Germinal center (tissue), 1 donor: ENCODE measurements around the gene MIEF1.
"Not testable (repeated sequence)": the region's sequence is repeated elsewhere in the genome, so short reads cannot be mapped to it uniquely, and the experiment has no call there.

ENCODE experiments used
- DNase-seq: peaks from one replicate; pipeline ENCODE4 v3.0.0; 2012; ENCODE audit warnings: mixed read lengths, low spot score

The MIEF1 gene

GRCh38 chr22:39489094-39490068 lies 12.7 kb upstream of the MIEF1 start:
- DNase-seq = no peak

- peak; percentile 93 for DNase-seq
Measured at GRCh38 chr22:39490135-39490798, 11.8 kb upstream of the MIEF1 start.

GRCh38 chr22:39490966-39491680 lies 11.0 kb upstream of the MIEF1 start:
- DNase-seq = no peak

GRCh38 chr22:39491696-39492095 lies 10.4 kb upstream of the MIEF1 start:
- no peak for DNase-seq

GRCh38 chr22:39492186-39492585 lies 9.9 kb upstream of the MIEF1 start:
- DNase-seq = no peak

GRCh38 chr22:39493759-39494158 lies 8.3 kb upstream of the MIEF1 start:
- DNase-seq = no peak

GRCh38 chr22:39494471-39495120 lies 7.5 kb upstream of the MIEF1 start:
- no peak for DNase-seq

GRCh38 chr22:39496131-39496838 lies 5.8 kb upstream of the MIEF1 start:
- DNase-seq = peak; percentile 51

- DNase-seq = no peak
Measured at GRCh38 chr22:39497429-39497828, 4.7 kb upstream of the MIEF1 start.

- DNase-seq = no peak
Measured at GRCh38 chr22:39498368-39498767, 3.7 kb upstream of the MIEF1 start.

GRCh38 chr22:39498802-39499201 lies 3.3 kb upstream of the MIEF1 start:
- DNase-seq = no peak

- DNase-seq = no peak
Measured at GRCh38 chr22:39500101-39500500, 2.0 kb upstream of the MIEF1 start.

GRCh38 chr22:39501644-39502108 lies 414 bp upstream of the MIEF1 start:
- no peak for DNase-seq

GRCh38 chr22:39502789-39503409 lies 809 bp downstream of the MIEF1 start:
- DNase-seq = no peak

GRCh38 chr22:39503630-39504029 lies 1.5 kb downstream of the MIEF1 start:
- no peak for DNase-seq

- DNase-seq = no peak
Measured at GRCh38 chr22:39504071-39504470, 2.0 kb downstream of the MIEF1 start.

- DNase-seq = not testable (repeated sequence)
Measured at GRCh38 chr22:39507021-39507420, 4.9 kb downstream of the MIEF1 start.

GRCh38 chr22:39508393-39508792 lies 6.3 kb downstream of the MIEF1 start:
- DNase-seq = no peak

GRCh38 chr22:39510529-39511149 lies 8.5 kb downstream of the MIEF1 start:
- DNase-seq = no peak

GRCh38 chr22:39511226-39511625 lies 9.1 kb downstream of the MIEF1 start:
- no peak for DNase-seq
